ENCODE measurements around the gene MYOG.

The MYOG gene

DNA sequence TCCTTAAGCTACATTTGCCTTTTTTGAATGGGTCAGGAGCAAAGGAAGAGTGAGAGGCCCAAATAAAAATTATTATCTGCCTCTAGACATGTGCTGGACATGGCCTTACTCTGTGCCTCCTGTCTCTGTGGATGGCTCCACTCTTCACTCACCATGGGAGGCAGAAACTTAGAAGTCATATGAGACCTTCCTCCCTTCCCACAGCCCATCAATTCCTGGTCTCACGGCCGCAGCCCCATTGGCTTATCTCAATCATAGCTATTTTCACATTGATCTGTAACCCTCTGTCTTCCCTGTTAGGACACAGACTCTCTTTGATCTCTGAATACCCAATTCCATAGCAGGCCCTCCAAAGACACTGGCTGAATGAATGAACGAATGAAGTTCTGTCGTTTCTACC is 27.5 kb upstream of the MYOG start:
- H3K4me3 ChIP-seq (ENCODE audit: low read depth, low read length, poor library complexity, severe bottlenecking) = no peak overlapping the region
- no peak overlapping the region for H3K4me2 ChIP-seq (ENCODE audit: low read length)
- no peak overlapping the region for H2AFZ ChIP-seq (ENCODE audit: low read length)
- peaks cover 4% of the 10 kb centered on the region; the same call in 1 of the 2 replicates for H3K27me3 ChIP-seq (ENCODE audit: insufficient read depth, low read length)
- no peaks in the 10 kb centered on the region for H3K4me1 ChIP-seq (ENCODE audit: insufficient read depth, low read length, severe bottlenecking)
- no peaks in the 10 kb centered on the region for H3K36me3 ChIP-seq (ENCODE audit: insufficient read depth, low read length)
- H3K9me2 ChIP-seq (ENCODE audit: low read depth, low read length) = no peaks in the 10 kb centered on the region
- H4K20me1 ChIP-seq (ENCODE audit: insufficient read depth, low read length) = no peaks in the 10 kb centered on the region
- no peak overlapping the region for H3K9ac ChIP-seq (ENCODE audit: low read length)
- no peaks in the 10 kb centered on the region for H3K9me3 ChIP-seq (ENCODE audit: low read length)
- no peaks in the 10 kb centered on the region for H3K79me2 ChIP-seq (ENCODE audit: insufficient read depth, low read length)
- no peak overlapping the region for H3K27ac ChIP-seq (ENCODE audit: low read depth, low read length, poor library complexity, severe bottlenecking)
- H3F3A ChIP-seq (ENCODE audit: insufficient read depth, low read length) = no peaks in the 10 kb centered on the region
- TF ChIP-seq, protein P1, sequence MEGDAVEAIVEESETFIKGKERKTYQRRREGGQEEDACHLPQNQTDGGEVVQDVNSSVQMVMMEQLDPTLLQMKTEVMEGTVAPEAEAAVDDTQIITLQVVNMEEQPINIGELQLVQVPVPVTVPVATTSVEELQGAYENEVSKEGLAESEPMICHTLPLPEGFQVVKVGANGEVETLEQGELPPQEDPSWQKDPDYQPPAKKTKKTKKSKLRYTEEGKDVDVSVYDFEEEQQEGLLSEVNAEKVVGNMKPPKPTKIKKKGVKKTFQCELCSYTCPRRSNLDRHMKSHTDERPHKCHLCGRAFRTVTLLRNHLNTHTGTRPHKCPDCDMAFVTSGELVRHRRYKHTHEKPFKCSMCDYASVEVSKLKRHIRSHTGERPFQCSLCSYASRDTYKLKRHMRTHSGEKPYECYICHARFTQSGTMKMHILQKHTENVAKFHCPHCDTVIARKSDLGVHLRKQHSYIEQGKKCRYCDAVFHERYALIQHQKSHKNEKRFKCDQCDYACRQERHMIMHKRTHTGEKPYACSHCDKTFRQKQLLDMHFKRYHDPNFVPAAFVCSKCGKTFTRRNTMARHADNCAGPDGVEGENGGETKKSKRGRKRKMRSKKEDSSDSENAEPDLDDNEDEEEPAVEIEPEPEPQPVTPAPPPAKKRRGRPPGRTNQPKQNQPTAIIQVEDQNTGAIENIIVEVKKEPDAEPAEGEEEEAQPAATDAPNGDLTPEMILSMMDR (IDR thresholded peaks at IDR 0.05; ENCODE audit: low read length) = no peak
- no peak for TF ChIP-seq EZH2 (IDR thresholded peaks at IDR 0.05; ENCODE audit: borderline replicate concordance, low read length)

DNA sequence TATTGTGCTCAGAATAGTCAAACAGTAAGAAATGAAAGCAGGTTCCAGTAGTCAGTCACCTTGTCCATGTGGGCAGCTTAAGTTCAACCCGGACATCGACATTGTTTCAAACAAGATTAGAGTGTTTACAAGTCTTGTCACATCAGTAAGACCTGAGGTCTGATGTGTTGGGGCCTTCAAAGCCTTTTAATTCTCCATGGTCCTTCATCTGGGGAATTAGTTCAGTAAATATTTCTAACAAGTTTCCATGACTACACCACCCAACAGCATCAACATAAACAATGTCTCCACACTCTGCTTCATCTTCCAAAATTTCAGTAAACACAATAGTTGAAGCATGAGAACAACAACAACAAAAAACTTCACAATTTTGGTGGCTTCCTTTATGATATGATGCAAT is 26.7 kb upstream of the MYOG start:
- H3K36me3 ChIP-seq (ENCODE audit: insufficient read depth, low read length) = no peaks in the 10 kb centered on the region
- no peak overlapping the region for H3K27ac ChIP-seq (ENCODE audit: low read depth, low read length, poor library complexity, severe bottlenecking)
- H3K27me3 ChIP-seq (ENCODE audit: insufficient read depth, low read length) = 0 out of 2 replicates have a peak, but pooled peaks cover 4% of the 10 kb centered on the region
- no peaks in the 10 kb centered on the region for H3K9me2 ChIP-seq (ENCODE audit: low read depth, low read length)
- no peak overlapping the region for H3K4me2 ChIP-seq (ENCODE audit: low read length)
- no peaks in the 10 kb centered on the region for H3F3A ChIP-seq (ENCODE audit: insufficient read depth, low read length)
- no peak overlapping the region for H2AFZ ChIP-seq (ENCODE audit: low read length)
- no peaks in the 10 kb centered on the region for H3K4me1 ChIP-seq (ENCODE audit: insufficient read depth, low read length, severe bottlenecking)
- H3K9ac ChIP-seq (ENCODE audit: low read length) = no peak overlapping the region
- no peaks in the 10 kb centered on the region for H4K20me1 ChIP-seq (ENCODE audit: insufficient read depth, low read length)
- no peaks in the 10 kb centered on the region for H3K9me3 ChIP-seq (ENCODE audit: low read length)
- H3K4me3 ChIP-seq (ENCODE audit: low read depth, low read length, poor library complexity, severe bottlenecking) = no peak overlapping the region
- TF ChIP-seq, protein P1 (IDR thresholded peaks at IDR 0.05; ENCODE audit: low read length) = no peak
- no peak for TF ChIP-seq EZH2 (IDR thresholded peaks at IDR 0.05; ENCODE audit: borderline replicate concordance, low read length)
- no peaks in the 10 kb centered on the region for H3K79me2 ChIP-seq (ENCODE audit: insufficient read depth, low read length)

DNA sequence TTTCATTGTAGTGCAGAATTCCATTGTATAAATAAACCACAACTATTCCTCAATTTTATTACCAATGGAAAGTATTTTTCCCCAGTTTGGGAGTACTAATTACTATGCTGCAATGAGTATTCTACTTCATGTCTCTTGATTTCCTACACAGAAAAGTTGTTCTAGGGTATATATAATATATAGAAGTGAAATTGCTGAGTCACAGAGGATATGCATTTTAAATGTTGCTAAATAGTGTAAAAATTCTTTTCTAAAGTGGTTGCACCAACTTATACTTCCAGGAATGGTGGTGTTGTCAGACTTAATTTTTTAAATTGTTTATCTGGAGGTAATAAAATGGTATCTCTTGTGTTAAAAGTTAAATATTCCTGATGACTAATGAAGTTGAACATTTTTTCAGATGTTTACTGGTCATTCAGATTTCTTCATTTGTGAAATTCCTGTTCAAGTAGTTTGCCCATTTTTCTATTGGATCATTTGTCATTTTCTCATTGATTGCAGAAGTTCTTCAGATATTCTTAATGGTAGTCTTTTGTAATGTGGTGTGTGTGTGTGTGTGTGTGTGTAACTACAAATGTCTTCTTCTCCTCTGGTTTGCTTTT is 19.1 kb upstream of the MYOG start:
- no peaks in the 10 kb centered on the region for H3K36me3 ChIP-seq (ENCODE audit: insufficient read depth, low read length)
- TF ChIP-seq EZH2 (IDR thresholded peaks at IDR 0.05; ENCODE audit: borderline replicate concordance, low read length) = no peak
- TF ChIP-seq, protein P1 (IDR thresholded peaks at IDR 0.05; ENCODE audit: low read length) = no peak
- no peak overlapping the region for H3K9ac ChIP-seq (ENCODE audit: low read length)
- no peak overlapping the region for H2AFZ ChIP-seq (ENCODE audit: low read length)
- no peaks in the 10 kb centered on the region for H4K20me1 ChIP-seq (ENCODE audit: insufficient read depth, low read length)
- H3K79me2 ChIP-seq (ENCODE audit: insufficient read depth, low read length) = no peaks in the 10 kb centered on the region
- no peak overlapping the region for H3K4me3 ChIP-seq (ENCODE audit: low read depth, low read length, poor library complexity, severe bottlenecking)
- no peak overlapping the region for H3K4me2 ChIP-seq (ENCODE audit: low read length)
- no peaks in the 10 kb centered on the region; the same call in 1 of the 2 replicates for H3F3A ChIP-seq (ENCODE audit: insufficient read depth, low read length)
- no peaks in the 10 kb centered on the region for H3K4me1 ChIP-seq (ENCODE audit: insufficient read depth, low read length, severe bottlenecking)
- H3K27me3 ChIP-seq (ENCODE audit: insufficient read depth, low read length) = peaks cover 10% of the 10 kb centered on the region; the same call in 1 of the 2 replicates
- no peak overlapping the region for H3K27ac ChIP-seq (ENCODE audit: low read depth, low read length, poor library complexity, severe bottlenecking)
- no peaks in the 10 kb centered on the region for H3K9me3 ChIP-seq (ENCODE audit: low read length)
- no peaks in the 10 kb centered on the region for H3K9me2 ChIP-seq (ENCODE audit: low read depth, low read length)
